K562 (cell line): ENCODE measurements around the gene PLEKHG3. TPM values are rescaled to one million over a fixed set of nuclear protein-coding genes. Genes with fewer than 3 reads are reported as not detected.
A peak's percentile ranks its signal among the peaks of the same experiment; 100 is the strongest.

Source experiments
- ATAC-seq: fragments of 200-7000 bp; cut with Tn5 transposase; 3 replicates; pipeline ENCODE4 v1.9.1; 2020; ENCODE audit warnings: moderate library complexity
- BruUV-seq: library from RNA; stranded (reverse); fragments of 400-500 nt; replicated peaks from 2 replicates; lab custom pipeline; 2021; lab: Mats Ljungman, UMichigan
- CTCF ChIA-PET: fragments of 300-600 bp; formaldehyde crosslinking; extraction: SDS; loops from one replicate; lab custom pipeline; 2021; ENCODE audit warnings: low intra/inter-chr PET ratio; lab: Yijun Ruan, JAX
- POLR2A ChIA-PET: fragments of 300-600, 350-650 bp; sonication (Branson Sonifier 250); formaldehyde crosslinking; extraction: SDS; loops from one replicate; lab custom pipeline; 2021; ENCODE audit warnings: antibody characterized with exemption, inconsistent platforms; lab: Yijun Ruan, JAX
- DNase-seq, 4 experiments: peaks; one replicate each; pipeline versions ENCODE4 v3.0.0 to v3.0.0-alpha.2; 2011 to 2018; ENCODE audit warnings: low spot score in 3 of 4, mixed read lengths in 3 of 4; ENCODE audit errors: extremely low read depth in 1 of 4
- FAIRE-seq: peaks from 2 replicates; lab custom pipeline; 2011; peaks lifted over from hg19 to GRCh38; lab: Jason Lieb, UNC
- H2AFZ ChIP-seq: 2 replicates; pipeline ENCODE4 v1.6.0; 2011; ENCODE audit warnings: low read depth, low read length, control low read depth, inconsistent platforms
- H3K27ac ChIP-seq: fragments of 200-600 bp; 3 replicates; pipeline ENCODE4 v1.8.0; 2011; ENCODE audit warnings: low read depth, mild to moderate bottlenecking, control low read depth, inconsistent platforms, low read length, moderate library complexity, mixed read lengths; ENCODE audit errors: extremely low read depth
- H3K27me3 ChIP-seq, 2 experiments: fragments of 300-600 bp in 1 of 2; 2 replicates in 1 of 2; 3 replicates in 1 of 2; pipeline versions ENCODE4 v1.6.0 to v1.8.0; 2011; ENCODE audit warnings: inconsistent platforms in 2 of 2, low read length in 2 of 2, mild to moderate bottlenecking in 1 of 2, mixed read lengths in 1 of 2, moderate library complexity in 1 of 2; ENCODE audit not compliant: control insufficient read depth in 2 of 2, insufficient read depth in 2 of 2
- H3K36me3 ChIP-seq: fragments of 300-600 bp; 3 replicates; pipeline ENCODE4 v1.8.0; 2011; ENCODE audit warnings: mild to moderate bottlenecking, low read length, inconsistent platforms; ENCODE audit not compliant: control insufficient read depth, insufficient read depth
- H3K4me1 ChIP-seq, 2 experiments: fragments of 200-600 bp in 1 of 2; replicated peaks in 1 of 2; 2 replicates in 1 of 2; 3 replicates in 1 of 2; pipeline versions ENCODE4 v1.5.1 to v1.8.0; 2011; ENCODE audit warnings: inconsistent platforms in 2 of 2, low read length in 2 of 2, mild to moderate bottlenecking in 1 of 2, mixed read lengths in 1 of 2, moderate library complexity in 1 of 2; ENCODE audit not compliant: control insufficient read depth in 2 of 2, insufficient read depth in 2 of 2
- H3K4me2 ChIP-seq: 2 replicates; pipeline ENCODE4 v1.6.1; 2011; ENCODE audit warnings: low read length, control low read depth, inconsistent platforms, mixed read lengths; ENCODE audit not compliant: insufficient read depth
- H3K4me3 ChIP-seq: fragments of 200-600 bp; sonication (generic), shearing (Covaris generic); 2 replicates; pipeline ENCODE4 v1.5.1; 2016; ENCODE audit warnings: control low read depth, inconsistent platforms
- H3K79me2 ChIP-seq: fragments of 200-600 bp; 3 replicates; pipeline ENCODE4 v1.8.0; 2011; ENCODE audit warnings: low read length, inconsistent platforms; ENCODE audit not compliant: control insufficient read depth, insufficient read depth
- H3K9ac ChIP-seq, 2 experiments: 2 replicates each; pipeline versions ENCODE4 v1.6.0 to v1.6.1; 2011; ENCODE audit warnings: low read depth in 2 of 2, low read length in 2 of 2, control low read depth in 1 of 2, inconsistent platforms in 1 of 2, mild to moderate bottlenecking in 1 of 2, mixed read lengths in 1 of 2; ENCODE audit not compliant: insufficient read depth in 1 of 2
- H3K9me1 ChIP-seq: one replicate; pipeline ENCODE4 v1.6.0; 2011; ENCODE audit warnings: inconsistent platforms, mild to moderate bottlenecking, low read length, moderate library complexity; ENCODE audit not compliant: control insufficient read depth, insufficient read depth
- H3K9me3 ChIP-seq: replicated peaks from 2 replicates; pipeline ENCODE4 v1.5.1; 2011; ENCODE audit warnings: low read depth, low read length, inconsistent platforms; ENCODE audit not compliant: control insufficient read depth, insufficient read depth
- H4K20me1 ChIP-seq: replicated peaks from 2 replicates; pipeline ENCODE4 v1.6.1; 2011; ENCODE audit warnings: low read length, inconsistent platforms, mixed read lengths; ENCODE audit not compliant: control insufficient read depth, insufficient read depth
- GATAD2A ChIP-seq: fragments of 450-650 bp; IDR thresholded peaks from 2 replicates; pipeline ENCODE4 v1.6.1; 2017
- NRF1 ChIP-seq, 2 experiments: fragments of 450-650 bp; IDR thresholded peaks in 1 of 2; conservative IDR thresholded peaks in 1 of 2; 2 replicates each; pipeline ENCODE4 v1.6.1; 2014; ENCODE audit warnings: mild to moderate bottlenecking in 2 of 2
- TEAD1 ChIP-seq, 2 experiments: fragments of 450-650 bp in 1 of 2; sonication (generic) in 1 of 2; formaldehyde crosslinking; IDR thresholded peaks; 2 replicates each; pipeline versions ENCODE4 v1.4.0 to v1.8.0; 2020 to 2022; ENCODE audit warnings: mild to moderate bottlenecking in 2 of 2, missing genetic modification reagents in 1 of 2
- WGBS: fragments of 100-300 bp; shearing (Covaris generic); methylation state at CpG from one replicate; pipeline ENCODE4 v1.1.6; 2016; ENCODE audit warnings: low coverage, mixed read lengths; ENCODE audit not compliant: insufficient coverage; ENCODE audit errors: missing lambda C conversion rate; 5-methylcytosine and 5-hydroxymethylcytosine counted together
- in situ Hi-C: fragments of 300-500 bp; cut with MboI; formaldehyde crosslinking; loops from 4 replicates; pipeline ENCODE4 v1.15.0; 2018; ENCODE audit warnings: inconsistent platforms, mixed read lengths
- intact Hi-C: fragments of 100-400 bp; cut with micrococcal nuclease; formaldehyde crosslinking; loops from 2 replicates; pipeline ENCODE4 v1.14.2; 2022
- polyA plus RNA-seq, 8 experiments: library from polyadenylated mRNA; depleted of rRNA in 4 of 8; stranded (reverse) in 5 of 8; unstranded in 3 of 8; fragments of >200 nt; fragmentation: Nextera tagmentation in 2 of 8; fragmentation: Illumina TruSeq in 1 of 8; extraction: Ambion mirVana in 2 of 8; extraction: Trizol in 1 of 8; gene quantifications; 2 replicates each; pipeline versions ENCODE4 v1.2.1 to v1.2.3, GENCODE V29; 2011 to 2014; ENCODE audit warnings: inconsistent platforms in 1 of 8, missing spikeins in 1 of 8
- total RNA-seq, 7 experiments: library from RNA; depleted of rRNA in 6 of 7; stranded (reverse); fragments of >200 nt in 6 of 7; fragmentation: Illumina TruSeq in 2 of 7; extraction: Trizol in 2 of 7; gene quantifications; 2 replicates each; pipeline versions ENCODE4 v1.2.1 to v1.2.3, GENCODE V29; 2011 to 2021; ENCODE audit warnings: low replicate concordance in 1 of 7
- TF ChIP-seq, protein P1 (sequence below), 2 experiments: IDR thresholded peaks; 2 replicates each; pipeline ENCODE4 v1.6.1; 2011; ENCODE audit warnings: borderline replicate concordance in 1 of 2, control low read depth in 1 of 2, low read depth in 1 of 2, low read length in 1 of 2, mild to moderate bottlenecking in 1 of 2, mixed read lengths in 1 of 2, moderate library complexity in 1 of 2; ENCODE audit not compliant: insufficient read depth in 1 of 2, insufficient read length in 1 of 2, poor library complexity in 1 of 2, severe bottlenecking in 1 of 2; ENCODE audit errors: extremely low read depth in 1 of 2
- TF ChIP-seq, protein P2 (sequence below): fragments of 250-450 bp; sonication (Bioruptor Pico); IDR thresholded peaks from 2 replicates; pipeline ENCODE4 v1.4.0; 2020
- TF ChIP-seq, protein P3 (sequence below): fragments of 450-650 bp; IDR thresholded peaks from 2 replicates; pipeline ENCODE4 v1.7.1; 2018; ENCODE audit warnings: mild to moderate bottlenecking, low read depth; ENCODE audit not compliant: partially characterized antibody

PLEKHG3 gene
- total and polyA plus RNA-seq, 9 of the 15 experiments (the other 6 are each of a cell fraction or from before 2014, with no cell fraction given) = 0.04 to 0.16 TPM; not detected in 7

DNA sequence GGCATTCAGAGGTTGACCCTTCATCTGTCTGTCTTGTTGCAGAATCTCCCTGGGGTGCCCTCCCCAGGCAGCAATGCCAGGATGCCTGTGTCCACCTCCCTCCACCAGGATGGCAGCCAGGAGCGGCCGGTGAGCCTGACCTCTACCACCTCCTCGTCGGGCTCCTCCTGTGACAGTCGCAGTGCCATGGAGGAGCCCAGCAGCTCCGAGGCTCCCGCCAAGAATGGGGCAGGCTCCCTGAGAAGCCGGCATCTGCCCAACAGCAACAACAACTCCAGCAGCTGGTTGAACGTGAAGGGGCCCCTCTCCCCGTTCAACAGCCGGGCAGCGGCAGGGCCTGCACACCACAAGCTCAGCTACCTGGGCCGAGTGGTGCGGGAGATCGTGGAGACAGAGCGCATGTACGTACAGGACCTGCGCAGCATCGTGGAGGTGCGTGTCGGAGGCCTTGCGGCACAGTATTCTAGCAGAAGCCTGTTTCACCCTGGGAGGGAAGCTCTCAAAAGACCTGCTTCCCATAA lies 23.4 kb downstream of the PLEKHG3 start:
- no peak for FAIRE-seq

More for the DNA sequence above, 23.4 kb downstream of the PLEKHG3 start:
- BruUV-seq = no TSS peak
- Histone ChIP-seq H3K4me1 (no peaks in the 10 kb centered on the region), H3K27ac (no peak overlapping the region), H2AFZ (no peak overlapping the region), H3K79me2 (no peaks in the 10 kb centered on the region), H3K9ac (no peak overlapping the region), H3K27me3 (peaks cover 4 to 62% of the 10 kb centered on the region in 2 experiments; a peak in 3 of 5 replicates), H4K20me1 (no peaks in the 10 kb centered on the region), H3K9me1 (no peaks in the 10 kb centered on the region), H3K4me2 (no peak overlapping the region), H3K9me3 (no peaks in the 10 kb centered on the region), H3K36me3 (no peaks in the 10 kb centered on the region), H3K4me3 (no peak overlapping the region)
- WGBS = 4% methylated on average over 13 of the region's 22 CpGs
- ChIA-PET POLR2A (interaction anchor here (1.0 kb wide), 1 partner anchor 14 kb away, joined by 3 read pairs; no protein-coding TSS in a partner anchor), CTCF (no interaction called here)
- TF ChIP-seq, protein P1, sequence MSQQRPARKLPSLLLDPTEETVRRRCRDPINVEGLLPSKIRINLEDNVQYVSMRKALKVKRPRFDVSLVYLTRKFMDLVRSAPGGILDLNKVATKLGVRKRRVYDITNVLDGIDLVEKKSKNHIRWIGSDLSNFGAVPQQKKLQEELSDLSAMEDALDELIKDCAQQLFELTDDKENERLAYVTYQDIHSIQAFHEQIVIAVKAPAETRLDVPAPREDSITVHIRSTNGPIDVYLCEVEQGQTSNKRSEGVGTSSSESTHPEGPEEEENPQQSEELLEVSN (IDR thresholded peaks at IDR 0.05; ENCODE audit: borderline replicate concordance in 1 of 2, extremely low read depth in 1 of 2, insufficient read depth in 1 of 2, insufficient read length in 1 of 2, low read depth in 1 of 2, low read length in 1 of 2, poor library complexity in 1 of 2, severe bottlenecking in 1 of 2) = no peak
- TF ChIP-seq, protein P2, sequence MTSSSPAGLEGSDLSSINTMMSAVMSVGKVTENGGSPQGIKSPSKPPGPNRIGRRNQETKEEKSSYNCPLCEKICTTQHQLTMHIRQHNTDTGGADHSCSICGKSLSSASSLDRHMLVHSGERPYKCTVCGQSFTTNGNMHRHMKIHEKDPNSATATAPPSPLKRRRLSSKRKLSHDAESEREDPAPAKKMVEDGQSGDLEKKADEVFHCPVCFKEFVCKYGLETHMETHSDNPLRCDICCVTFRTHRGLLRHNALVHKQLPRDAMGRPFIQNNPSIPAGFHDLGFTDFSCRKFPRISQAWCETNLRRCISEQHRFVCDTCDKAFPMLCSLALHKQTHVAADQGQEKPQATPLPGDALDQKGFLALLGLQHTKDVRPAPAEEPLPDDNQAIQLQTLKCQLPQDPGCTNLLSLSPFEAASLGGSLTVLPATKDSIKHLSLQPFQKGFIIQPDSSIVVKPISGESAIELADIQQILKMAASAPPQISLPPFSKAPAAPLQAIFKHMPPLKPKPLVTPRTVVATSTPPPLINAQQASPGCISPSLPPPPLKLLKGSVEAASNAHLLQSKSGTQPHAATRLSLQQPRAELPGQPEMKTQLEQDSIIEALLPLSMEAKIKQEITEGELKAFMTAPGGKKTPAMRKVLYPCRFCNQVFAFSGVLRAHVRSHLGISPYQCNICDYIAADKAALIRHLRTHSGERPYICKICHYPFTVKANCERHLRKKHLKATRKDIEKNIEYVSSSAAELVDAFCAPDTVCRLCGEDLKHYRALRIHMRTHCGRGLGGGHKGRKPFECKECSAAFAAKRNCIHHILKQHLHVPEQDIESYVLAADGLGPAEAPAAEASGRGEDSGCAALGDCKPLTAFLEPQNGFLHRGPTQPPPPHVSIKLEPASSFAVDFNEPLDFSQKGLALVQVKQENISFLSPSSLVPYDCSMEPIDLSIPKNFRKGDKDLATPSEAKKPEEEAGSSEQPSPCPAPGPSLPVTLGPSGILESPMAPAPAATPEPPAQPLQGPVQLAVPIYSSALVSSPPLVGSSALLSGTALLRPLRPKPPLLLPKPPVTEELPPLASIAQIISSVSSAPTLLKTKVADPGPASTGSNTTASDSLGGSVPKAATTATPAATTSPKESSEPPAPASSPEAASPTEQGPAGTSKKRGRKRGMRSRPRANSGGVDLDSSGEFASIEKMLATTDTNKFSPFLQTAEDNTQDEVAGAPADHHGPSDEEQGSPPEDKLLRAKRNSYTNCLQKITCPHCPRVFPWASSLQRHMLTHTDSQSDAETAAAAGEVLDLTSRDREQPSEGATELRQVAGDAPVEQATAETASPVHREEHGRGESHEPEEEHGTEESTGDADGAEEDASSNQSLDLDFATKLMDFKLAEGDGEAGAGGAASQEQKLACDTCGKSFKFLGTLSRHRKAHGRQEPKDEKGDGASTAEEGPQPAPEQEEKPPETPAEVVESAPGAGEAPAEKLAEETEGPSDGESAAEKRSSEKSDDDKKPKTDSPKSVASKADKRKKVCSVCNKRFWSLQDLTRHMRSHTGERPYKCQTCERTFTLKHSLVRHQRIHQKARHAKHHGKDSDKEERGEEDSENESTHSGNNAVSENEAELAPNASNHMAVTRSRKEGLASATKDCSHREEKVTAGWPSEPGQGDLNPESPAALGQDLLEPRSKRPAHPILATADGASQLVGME (CRISPR knock-in tag) = no peak
- TF ChIP-seq TEAD1 (CRISPR knock-in tag; IDR thresholded peaks at IDR 0.05) = no peak
- TF ChIP-seq, protein P3, sequence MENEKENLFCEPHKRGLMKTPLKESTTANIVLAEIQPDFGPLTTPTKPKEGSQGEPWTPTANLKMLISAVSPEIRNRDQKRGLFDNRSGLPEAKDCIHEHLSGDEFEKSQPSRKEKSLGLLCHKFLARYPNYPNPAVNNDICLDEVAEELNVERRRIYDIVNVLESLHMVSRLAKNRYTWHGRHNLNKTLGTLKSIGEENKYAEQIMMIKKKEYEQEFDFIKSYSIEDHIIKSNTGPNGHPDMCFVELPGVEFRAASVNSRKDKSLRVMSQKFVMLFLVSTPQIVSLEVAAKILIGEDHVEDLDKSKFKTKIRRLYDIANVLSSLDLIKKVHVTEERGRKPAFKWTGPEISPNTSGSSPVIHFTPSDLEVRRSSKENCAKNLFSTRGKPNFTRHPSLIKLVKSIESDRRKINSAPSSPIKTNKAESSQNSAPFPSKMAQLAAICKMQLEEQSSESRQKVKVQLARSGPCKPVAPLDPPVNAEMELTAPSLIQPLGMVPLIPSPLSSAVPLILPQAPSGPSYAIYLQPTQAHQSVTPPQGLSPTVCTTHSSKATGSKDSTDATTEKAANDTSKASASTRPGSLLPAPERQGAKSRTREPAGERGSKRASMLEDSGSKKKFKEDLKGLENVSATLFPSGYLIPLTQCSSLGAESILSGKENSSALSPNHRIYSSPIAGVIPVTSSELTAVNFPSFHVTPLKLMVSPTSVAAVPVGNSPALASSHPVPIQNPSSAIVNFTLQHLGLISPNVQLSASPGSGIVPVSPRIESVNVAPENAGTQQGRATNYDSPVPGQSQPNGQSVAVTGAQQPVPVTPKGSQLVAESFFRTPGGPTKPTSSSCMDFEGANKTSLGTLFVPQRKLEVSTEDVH = no peak
- 0 out of 4 replicates have a peak, but pooled peaks of 1 of the 2 experiments have one; percentile 13 for TF ChIP-seq NRF1 (conservative IDR thresholded peaks at IDR 0.05 in 1 of 2, IDR thresholded peaks at IDR 0.05 in 1 of 2)
- no peak for TF ChIP-seq GATAD2A
- ATAC-seq (no peak), DNase-seq (no peak)
- in situ Hi-C loops = no loop called here
- intact Hi-C loops = no loop called here
